PC-9 (cell line): Measurements from ENCODE around the gene TRMT13. TPM values are rescaled to one million over a fixed set of nuclear protein-coding genes. Genes with fewer than 3 reads are reported as not detected.

Source experiments
- BruUV-seq: library from RNA; stranded (reverse); fragments of 400-500 nt; replicated peaks from 2 replicates; lab custom pipeline; 2021; lab: Mats Ljungman, UMichigan
- CTCF ChIA-PET: fragments of 300-600 bp; sonication (Branson Sonifier 250); formaldehyde crosslinking; loops from one replicate; lab custom pipeline; 2022; ENCODE audit warnings: antibody characterized with exemption; lab: Charles Lee
- POLR2A ChIA-PET: fragments of 300-600 bp; sonication (Branson Sonifier 250); formaldehyde crosslinking; loops from one replicate; lab custom pipeline; 2022; ENCODE audit warnings: antibody characterized with exemption; ENCODE audit not compliant: unreplicated experiment; lab: Charles Lee
- DNase-seq, 2 experiments: peaks; one replicate each; pipeline versions ENCODE4 v3.0.0 to v3.0.0-alpha.2; 2015 to 2022; ENCODE audit warnings: mixed read lengths in 1 of 2
- H2AFZ ChIP-seq: fragments of 200-600 bp; sonication (generic); 2 replicates; pipeline ENCODE4 v1.8.1; 2017; ENCODE audit warnings: antibody characterized with exemption
- H3F3A ChIP-seq: fragments of 200-600 bp; sonication (generic); 2 replicates; pipeline ENCODE4 v1.8.1; 2017; ENCODE audit warnings: antibody characterized with exemption, mild to moderate bottlenecking, low read depth; ENCODE audit not compliant: insufficient read depth
- H3K27ac ChIP-seq: fragments of 200-600 bp; sonication (generic); 2 replicates; pipeline ENCODE4 v1.6.1; 2016; ENCODE audit warnings: mixed run types
- H3K27me3 ChIP-seq: fragments of 200-600 bp; sonication (generic); 2 replicates; pipeline ENCODE4 v1.6.1; 2016; ENCODE audit warnings: low read depth, mixed run types; ENCODE audit not compliant: insufficient read depth
- H3K36me3 ChIP-seq: fragments of 200-600 bp; sonication (generic); 2 replicates; pipeline ENCODE4 v1.6.1; 2016; ENCODE audit warnings: low read depth, mixed run types
- H3K4me1 ChIP-seq: fragments of 200-600 bp; sonication (generic); replicated peaks from 2 replicates; pipeline ENCODE4 v1.6.1; 2016; ENCODE audit warnings: mixed run types; ENCODE audit not compliant: insufficient read depth
- H3K4me2 ChIP-seq: fragments of 200-600 bp; sonication (generic); 2 replicates; pipeline ENCODE4 v1.6.1; 2017; ENCODE audit warnings: mixed run types
- H3K4me3 ChIP-seq: fragments of 200-600 bp; sonication (generic); 2 replicates; pipeline ENCODE4 v1.6.1; 2016; ENCODE audit warnings: mixed run types
- H3K79me2 ChIP-seq: fragments of 200-600 bp; sonication (generic); 2 replicates; pipeline ENCODE4 v1.6.1; 2017; ENCODE audit warnings: low read depth, mixed run types
- H3K9me2 ChIP-seq: fragments of 200-600 bp; sonication (generic); 2 replicates; pipeline ENCODE4 v1.8.1; 2017; ENCODE audit warnings: mild to moderate bottlenecking; ENCODE audit not compliant: insufficient read depth
- H3K9me3 ChIP-seq: fragments of 200-600 bp; sonication (generic); 2 replicates; pipeline ENCODE4 v1.8.1; 2016; ENCODE audit warnings: low read depth; ENCODE audit not compliant: insufficient read depth
- H4K20me1 ChIP-seq: fragments of 200-600 bp; sonication (generic); 2 replicates; pipeline ENCODE4 v1.8.1; 2017; ENCODE audit not compliant: insufficient read depth
- CTCF ChIP-seq: fragments of 200-600 bp; sonication (generic); conservative IDR thresholded peaks from 2 replicates; pipeline ENCODE4 v1.6.1; 2017; ENCODE audit warnings: mixed run types, antibody characterized with exemption, mild to moderate bottlenecking, moderate library complexity
- EZH2 ChIP-seq: fragments of 200-600 bp; sonication (generic); IDR thresholded peaks from 2 replicates; pipeline ENCODE4 v1.8.0; 2017; ENCODE audit warnings: antibody characterized with exemption, low read depth
- intact Hi-C: fragments of 100-400 bp; cut with micrococcal nuclease; formaldehyde crosslinking; loops from one replicate; pipeline ENCODE4 v1.10.0; 2022; ENCODE audit not compliant: unreplicated experiment
- total RNA-seq: library from RNA; stranded (reverse); gene quantifications from 2 replicates; pipeline ENCODE4 v1.2.3, GENCODE V29; 2021

Gene TRMT13
- total RNA-seq, 1 experiment from 2014 or later: 14.2 TPM

GRCh38 chr1:100152271-100152670 is 19.3 kb downstream of the TRMT13 start:
- no peaks in the 10 kb centered on the region for H3K4me1 ChIP-seq
- intact Hi-C loops: no loop called here
- ChIA-PET CTCF (no interaction called here), POLR2A (interaction anchor here (0.6 kb wide), 1 partner anchor 253 kb away, joined by 5 read pairs; no protein-coding TSS in a partner anchor)
- peaks cover 7% of the 10 kb centered on the region for H3K36me3 ChIP-seq
- no peak overlapping the region for H3K27ac ChIP-seq
- no peak overlapping the region for H3K4me2 ChIP-seq
- no peaks in the 10 kb centered on the region for H3K9me2 ChIP-seq
- TF ChIP-seq EZH2: no peak
- TF ChIP-seq CTCF: no peak
- H2AFZ ChIP-seq: no peak overlapping the region
- no peaks in the 10 kb centered on the region for H3K27me3 ChIP-seq
- H3K4me3 ChIP-seq: no peak overlapping the region
- H3K9me3 ChIP-seq: no peaks in the 10 kb centered on the region
- no TSS peak for BruUV-seq
- H4K20me1 ChIP-seq: peaks cover 3% of the 10 kb centered on the region; the same call in 1 of the 2 replicates
- H3K79me2 ChIP-seq: no peaks in the 10 kb centered on the region
- DNase-seq: no peak
- no peaks in the 10 kb centered on the region for H3F3A ChIP-seq

GRCh38 chr1:100162881-100163280 is 29.9 kb downstream of the TRMT13 start:
- Histone ChIP-seq H2AFZ (no peak overlapping the region), H3K36me3 (no peaks in the 10 kb centered on the region), H3K4me3 (no peak overlapping the region), H4K20me1 (no peaks in the 10 kb centered on the region), H3K27ac (no peak overlapping the region), H3K4me1 (no peaks in the 10 kb centered on the region), H3K4me2 (no peak overlapping the region), H3K9me3 (no peaks in the 10 kb centered on the region), H3K27me3 (no peaks in the 10 kb centered on the region), H3K79me2 (no peaks in the 10 kb centered on the region), H3F3A (no peaks in the 10 kb centered on the region), H3K9me2 (no peaks in the 10 kb centered on the region)
- ChIA-PET CTCF (no interaction called here), POLR2A (interaction anchor here (0.6 kb wide), 1 partner anchor 374 kb away, joined by 3 read pairs; no protein-coding TSS in a partner anchor)
- intact Hi-C loops: no loop called here
- TF ChIP-seq CTCF (no peak), EZH2 (no peak)
- BruUV-seq: no TSS peak
- DNase-seq: no peak

- H3K79me2 ChIP-seq: no peaks in the 10 kb centered on the region
- ChIA-PET POLR2A (no interaction called here), CTCF (no interaction called here)
- TF ChIP-seq CTCF (no peak), EZH2 (no peak)
- H4K20me1 ChIP-seq: no peaks in the 10 kb centered on the region
- H3K4me3 ChIP-seq: no peak overlapping the region
- H2AFZ ChIP-seq: no peak overlapping the region
- H3K27ac ChIP-seq: no peak overlapping the region
- H3K9me3 ChIP-seq: no peaks in the 10 kb centered on the region
- intact Hi-C loops: no loop called here
- H3F3A ChIP-seq: no peaks in the 10 kb centered on the region
- DNase-seq: no peak
- no peaks in the 10 kb centered on the region for H3K36me3 ChIP-seq
- no TSS peak for BruUV-seq
- no peaks in the 10 kb centered on the region for H3K9me2 ChIP-seq
- no peak overlapping the region for H3K4me2 ChIP-seq
- no peaks in the 10 kb centered on the region for H3K27me3 ChIP-seq
- H3K4me1 ChIP-seq: no peaks in the 10 kb centered on the region
These were observed 31.3 kb downstream of the TRMT13 start for GRCh38 chr1:100164216-100164615.
